WTC11 (cell line): ENCODE results near the gene PROB1. TPM values are rescaled to one million over a fixed set of nuclear protein-coding genes. Genes with fewer than 3 reads are reported as not detected.

ENCODE experiments used
- ATAC-seq: fragments of 200-7000 bp; cut with Tn5 transposase; 2 replicates; pipeline ENCODE4 v1.10.0; 2021; ENCODE audit warnings: mild to moderate bottlenecking, moderate library complexity
- Bru-seq: library from RNA; stranded (reverse); fragments of 400-500 nt; gene quantifications from one replicate; lab custom pipeline; 2021; lab: Mats Ljungman, UMichigan
- CTCF ChIA-PET: fragments of 300-600 bp; sonication (Branson Sonifier 250); formaldehyde crosslinking; loops from one replicate; lab custom pipeline; 2021; ENCODE audit warnings: antibody characterized with exemption; lab: Charles Lee
- POLR2A ChIA-PET: fragments of 350-600 bp; sonication (Branson Sonifier 250); formaldehyde crosslinking; loops from one replicate; lab custom pipeline; 2021; ENCODE audit warnings: antibody characterized with exemption; lab: Charles Lee
- DNase-seq: peaks from one replicate; pipeline ENCODE4 v3.0.0; 2021; ENCODE audit warnings: low spot score
- H3K27ac Mint-ChIP-seq: 2 replicates; pipeline ENCODE4 v1.8.0; 2021; ENCODE audit warnings: mixed read lengths
- H3K27me3 Mint-ChIP-seq: 2 replicates; pipeline ENCODE4 v1.8.0; 2021; ENCODE audit warnings: low read depth, mild to moderate bottlenecking, moderate library complexity, mixed read lengths
- H3K36me3 Mint-ChIP-seq: 2 replicates; pipeline ENCODE4 v1.8.0; 2021; ENCODE audit warnings: mixed read lengths
- H3K4me1 Mint-ChIP-seq: 2 replicates; pipeline ENCODE4 v1.8.0; 2022; ENCODE audit warnings: mixed read lengths
- H3K4me3 Mint-ChIP-seq: 2 replicates; pipeline ENCODE4 v1.8.0; 2021; ENCODE audit warnings: mild to moderate bottlenecking, moderate library complexity, mixed read lengths
- H3K9me3 Mint-ChIP-seq: 2 replicates; pipeline ENCODE4 v1.8.0; 2021; ENCODE audit warnings: mixed read lengths
- AFF4 ChIP-seq: sonication (generic); formaldehyde crosslinking; IDR thresholded peaks from 2 replicates; pipeline ENCODE4 v1.8.1; 2023; ENCODE audit warnings: mild to moderate bottlenecking, missing genetic modification reagents, borderline replicate concordance
- E2F1 ChIP-seq: sonication (generic); formaldehyde crosslinking; IDR thresholded peaks from 2 replicates; pipeline ENCODE4 v1.8.0; 2022; ENCODE audit warnings: mild to moderate bottlenecking, missing genetic modification reagents
- ELF4 ChIP-seq: sonication (generic); formaldehyde crosslinking; IDR thresholded peaks from 2 replicates; pipeline ENCODE4 v1.8.1; 2022; ENCODE audit warnings: low read depth, mild to moderate bottlenecking, moderate library complexity, missing genetic modification reagents
- ERG ChIP-seq: fragments of 250-450 bp; sonication (Bioruptor Pico); IDR thresholded peaks from 2 replicates; pipeline ENCODE4 v1.8.0; 2021; ENCODE audit warnings: mild to moderate bottlenecking
- FOXP4 ChIP-seq: sonication (generic); formaldehyde crosslinking; IDR thresholded peaks from 2 replicates; pipeline ENCODE4 v1.8.0; 2022; ENCODE audit warnings: mild to moderate bottlenecking, missing genetic modification reagents
- IRF2 ChIP-seq: sonication (generic); formaldehyde crosslinking; IDR thresholded peaks from 2 replicates; pipeline ENCODE4 v1.8.0; 2022; ENCODE audit warnings: low read depth, missing genetic modification reagents, borderline replicate concordance
- JUN ChIP-seq: sonication (generic); formaldehyde crosslinking; IDR thresholded peaks from 2 replicates; pipeline ENCODE4 v1.8.0; 2023; ENCODE audit warnings: mild to moderate bottlenecking, missing genetic modification reagents
- MAX ChIP-seq: sonication (generic); formaldehyde crosslinking; IDR thresholded peaks from 2 replicates; pipeline ENCODE4 v1.8.0; 2022; ENCODE audit warnings: mild to moderate bottlenecking, missing genetic modification reagents
- MLX ChIP-seq: sonication (generic); formaldehyde crosslinking; IDR thresholded peaks from 2 replicates; pipeline ENCODE4 v1.8.1; 2023; ENCODE audit warnings: mild to moderate bottlenecking, missing genetic modification reagents, moderate library complexity
- NFATC4 ChIP-seq: fragments of 250-450 bp; sonication (Bioruptor Pico); IDR thresholded peaks from 2 replicates; pipeline ENCODE4 v1.9.0; 2021; ENCODE audit warnings: mild to moderate bottlenecking
- NFE2L1 ChIP-seq: sonication (generic); formaldehyde crosslinking; IDR thresholded peaks from 2 replicates; pipeline ENCODE4 v1.8.1; 2023; ENCODE audit warnings: missing genetic modification reagents
- PRDM15 ChIP-seq: sonication (generic); formaldehyde crosslinking; IDR thresholded peaks from 2 replicates; pipeline ENCODE4 v1.8.0; 2022; ENCODE audit warnings: missing genetic modification reagents
- RELA ChIP-seq: sonication (generic); formaldehyde crosslinking; IDR thresholded peaks from 2 replicates; pipeline ENCODE4 v1.8.1; 2022; ENCODE audit warnings: missing genetic modification reagents, mild to moderate bottlenecking, borderline replicate concordance
- SMAD4 ChIP-seq: sonication (generic); formaldehyde crosslinking; IDR thresholded peaks from 2 replicates; pipeline ENCODE4 v1.8.0; 2022; ENCODE audit warnings: mild to moderate bottlenecking, missing genetic modification reagents
- SP1 ChIP-seq: sonication (generic); formaldehyde crosslinking; conservative IDR thresholded peaks from 2 replicates; pipeline ENCODE4 v1.8.1; 2022; ENCODE audit warnings: missing genetic modification reagents
- TEAD1 ChIP-seq: sonication (generic); formaldehyde crosslinking; IDR thresholded peaks from 2 replicates; pipeline ENCODE4 v1.8.0; 2022; ENCODE audit warnings: mild to moderate bottlenecking, missing genetic modification reagents
- ZNF281 ChIP-seq: sonication (generic); formaldehyde crosslinking; IDR thresholded peaks from 2 replicates; pipeline ENCODE4 v1.8.0; 2023; ENCODE audit warnings: mild to moderate bottlenecking, missing genetic modification reagents
- ZNF423 ChIP-seq: fragments of 250-450 bp; sonication (Bioruptor Pico); IDR thresholded peaks from 2 replicates; pipeline ENCODE4 v2.1.2; 2022; ENCODE audit warnings: mild to moderate bottlenecking, moderate library complexity
- long read RNA-seq, 3 experiments: library from RNA in 1 of 3; library from capped mRNA in 1 of 3; library from polyadenylated mRNA in 1 of 3; unstranded in 2 of 3; stranded (forward) in 1 of 3; transcript quantifications; one replicate each; pipeline ENCODE4 v2.0.0, GENCODE V29; 2021
- total RNA-seq: library from RNA; stranded (reverse); gene quantifications from 3 replicates; pipeline ENCODE4 v1.2.3, GENCODE V29; 2021

The PROB1 gene
- total RNA-seq, result 2.5 to 3.3 TPM (median 3.2 TPM) in 3 replicates
- Bru-seq, nascent RNA, result percentile 51 among the genes with signal in this experiment
- long read RNA-seq, experiment 1, full-length matches to known transcripts, result 12 of 12 reads
- long read RNA-seq, experiment 1, partial matches to known transcripts, result 0 of 12 reads
- long read RNA-seq, experiment 1, other reads (novel, unspliced or antisense), result 0 of 12 reads
- long read RNA-seq, experiment 2, full-length matches to known transcripts, result 6 of 6 reads
- long read RNA-seq, experiment 2, partial matches to known transcripts, result 0 of 6 reads
- long read RNA-seq, experiment 2, other reads (novel, unspliced or antisense), result 0 of 6 reads
- long read RNA-seq, experiment 3, result 0 reads

- DNase-seq (no peak), ATAC-seq (peak; percentile 0; the same call in 1 of the 2 replicates)
- CTCF ChIA-PET, result interaction anchor here (0.6 to 5.6 kb wide), 4 partner anchors 8 to 201 kb away, joined by 3 to 31 read pairs (median 11); partner anchors contain the start of genes PAIP2 and SPATA24
- peaks cover 39% of the 10 kb centered on the region for H3K27me3 Mint-ChIP-seq
- POLR2A ChIA-PET, result interaction anchor here (1.8 kb wide), 1 partner anchor 9 kb away, joined by 4 read pairs; the partner anchor contains the start of gene SPATA24
- no peaks in the 10 kb centered on the region for H3K9me3 Mint-ChIP-seq
- H3K36me3 Mint-ChIP-seq, result peaks cover 13% of the 10 kb centered on the region
- peak within 1 kb of the TSS; percentile 87 for H3K4me3 Mint-ChIP-seq
- no peak within 1 kb of the TSS for H3K27ac Mint-ChIP-seq
- H3K4me1 Mint-ChIP-seq, result peaks cover 28% of the 10 kb centered on the region
- TF ChIP-seq ERG (CRISPR knock-in tag) (no peak), RELA (CRISPR knock-in tag) (no peak), IRF2 (CRISPR knock-in tag) (no peak), SMAD4 (CRISPR knock-in tag) (no peak), ELF4 (no peak), JUN (CRISPR knock-in tag) (no peak), TEAD1 (CRISPR knock-in tag) (no peak), ZNF281 (CRISPR knock-in tag) (no peak), NFE2L1 (CRISPR knock-in tag) (no peak), FOXP4 (CRISPR knock-in tag) (peak; percentile 18; the same call in 1 of the 2 replicates), AFF4 (CRISPR knock-in tag) (no peak), MLX (no peak), NFATC4 (no peak), E2F1 (CRISPR knock-in tag) (no peak), PRDM15 (CRISPR knock-in tag) (peak; percentile 53; the same call in 1 of the 2 replicates), MAX (CRISPR knock-in tag) (peak; percentile 6; the same call in 1 of the 2 replicates), ZNF423 (no peak), SP1 (CRISPR knock-in tag) (peak; percentile 28; the same call in 1 of the 2 replicates)
Measured at GRCh38 chr5:139394654-139395566, at the start of gene PROB1. PROB1 (minus strand) TSS chr5:139395104; CDS start chr5:139395081, 23 bp downstream.
